ENCODE measurements around the gene CEMIP.

DNA sequence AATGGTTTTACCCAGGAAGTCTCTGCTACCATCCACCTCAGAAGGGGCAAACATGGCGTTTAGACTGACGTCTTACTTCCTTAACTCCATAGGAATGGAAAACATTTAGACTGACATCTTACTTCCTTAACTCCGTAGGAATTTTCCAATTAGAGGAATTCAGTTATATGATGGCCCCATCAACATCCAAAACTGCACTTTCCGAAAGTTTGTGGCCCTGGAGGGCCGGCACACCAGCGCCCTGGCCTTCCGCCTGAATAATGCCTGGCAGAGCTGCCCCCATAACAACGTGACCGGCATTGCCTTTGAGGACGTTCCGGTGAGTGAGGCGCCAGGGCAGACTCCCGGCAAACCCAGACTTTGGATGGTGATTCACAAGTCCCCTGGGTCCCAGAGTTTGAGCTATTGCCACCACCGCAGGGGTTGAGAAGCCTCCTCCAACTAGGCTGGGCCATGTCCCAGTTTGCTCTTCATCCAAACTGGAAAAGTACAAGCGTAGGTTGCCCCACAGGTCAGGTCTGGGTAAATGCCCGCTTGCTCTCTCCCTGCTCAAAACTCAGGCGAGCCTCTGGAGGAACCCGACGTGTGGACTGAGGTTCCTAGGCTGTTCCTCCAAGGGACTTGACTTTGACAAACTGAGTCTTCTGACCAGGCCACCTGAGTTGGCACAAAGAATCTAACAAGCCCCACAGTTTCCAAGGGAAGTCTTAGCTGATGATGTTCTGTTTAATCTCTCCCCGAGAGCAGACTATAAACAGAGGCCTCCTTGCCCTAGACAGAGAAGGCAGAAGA lies 152.7 kb downstream of the CEMIP start:
- TF ChIP-seq, protein P1, sequence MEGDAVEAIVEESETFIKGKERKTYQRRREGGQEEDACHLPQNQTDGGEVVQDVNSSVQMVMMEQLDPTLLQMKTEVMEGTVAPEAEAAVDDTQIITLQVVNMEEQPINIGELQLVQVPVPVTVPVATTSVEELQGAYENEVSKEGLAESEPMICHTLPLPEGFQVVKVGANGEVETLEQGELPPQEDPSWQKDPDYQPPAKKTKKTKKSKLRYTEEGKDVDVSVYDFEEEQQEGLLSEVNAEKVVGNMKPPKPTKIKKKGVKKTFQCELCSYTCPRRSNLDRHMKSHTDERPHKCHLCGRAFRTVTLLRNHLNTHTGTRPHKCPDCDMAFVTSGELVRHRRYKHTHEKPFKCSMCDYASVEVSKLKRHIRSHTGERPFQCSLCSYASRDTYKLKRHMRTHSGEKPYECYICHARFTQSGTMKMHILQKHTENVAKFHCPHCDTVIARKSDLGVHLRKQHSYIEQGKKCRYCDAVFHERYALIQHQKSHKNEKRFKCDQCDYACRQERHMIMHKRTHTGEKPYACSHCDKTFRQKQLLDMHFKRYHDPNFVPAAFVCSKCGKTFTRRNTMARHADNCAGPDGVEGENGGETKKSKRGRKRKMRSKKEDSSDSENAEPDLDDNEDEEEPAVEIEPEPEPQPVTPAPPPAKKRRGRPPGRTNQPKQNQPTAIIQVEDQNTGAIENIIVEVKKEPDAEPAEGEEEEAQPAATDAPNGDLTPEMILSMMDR (IDR thresholded peaks at IDR 0.05; ENCODE audit: insufficient read depth, low read length, poor library complexity, severe bottlenecking), result no peak
- no peak for TF ChIP-seq EZH2phosphoT487 (conservative IDR thresholded peaks at IDR 0.05; ENCODE audit: low read length)

All from SU-DHL-6 (cell line).